Femur (tissue), 1 donor: Measurements from ENCODE around the gene SYF2.
"Not testable (repeated sequence)": the region's sequence is repeated elsewhere in the genome, so short reads cannot be mapped to it uniquely, and the experiment has no call there.

Experiments
- DNase-seq: peaks from one replicate; pipeline ENCODE4 v3.0.0-alpha.2; 2017

The SYF2 gene

GRCh38 chr1:25245809-25246599 is 13.7 kb upstream of the SYF2 start:
- no peak for DNase-seq

GRCh38 chr1:25245393-25245792 is 13.1 kb upstream of the SYF2 start:
- DNase-seq, result no peak

DNA sequence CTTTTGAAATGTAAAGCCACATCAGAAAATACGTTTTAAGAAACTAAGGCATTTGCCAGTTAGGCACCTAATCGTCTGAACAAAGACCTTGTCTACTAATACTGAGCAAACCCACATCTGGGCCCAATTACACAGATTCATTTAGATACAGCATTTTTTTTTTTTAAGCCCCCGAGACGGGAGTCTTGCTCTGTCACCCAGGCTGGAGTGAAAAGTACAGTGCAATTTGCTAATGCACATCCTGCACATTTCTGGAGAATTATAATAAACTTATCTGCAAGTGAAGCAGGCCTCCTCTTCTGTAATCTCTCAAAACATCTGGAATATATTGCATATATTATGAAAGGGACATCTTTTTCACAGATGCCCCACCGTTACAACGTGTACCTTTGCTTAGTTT is 11.6 kb upstream of the SYF2 start:
- no peak for DNase-seq

DNA sequence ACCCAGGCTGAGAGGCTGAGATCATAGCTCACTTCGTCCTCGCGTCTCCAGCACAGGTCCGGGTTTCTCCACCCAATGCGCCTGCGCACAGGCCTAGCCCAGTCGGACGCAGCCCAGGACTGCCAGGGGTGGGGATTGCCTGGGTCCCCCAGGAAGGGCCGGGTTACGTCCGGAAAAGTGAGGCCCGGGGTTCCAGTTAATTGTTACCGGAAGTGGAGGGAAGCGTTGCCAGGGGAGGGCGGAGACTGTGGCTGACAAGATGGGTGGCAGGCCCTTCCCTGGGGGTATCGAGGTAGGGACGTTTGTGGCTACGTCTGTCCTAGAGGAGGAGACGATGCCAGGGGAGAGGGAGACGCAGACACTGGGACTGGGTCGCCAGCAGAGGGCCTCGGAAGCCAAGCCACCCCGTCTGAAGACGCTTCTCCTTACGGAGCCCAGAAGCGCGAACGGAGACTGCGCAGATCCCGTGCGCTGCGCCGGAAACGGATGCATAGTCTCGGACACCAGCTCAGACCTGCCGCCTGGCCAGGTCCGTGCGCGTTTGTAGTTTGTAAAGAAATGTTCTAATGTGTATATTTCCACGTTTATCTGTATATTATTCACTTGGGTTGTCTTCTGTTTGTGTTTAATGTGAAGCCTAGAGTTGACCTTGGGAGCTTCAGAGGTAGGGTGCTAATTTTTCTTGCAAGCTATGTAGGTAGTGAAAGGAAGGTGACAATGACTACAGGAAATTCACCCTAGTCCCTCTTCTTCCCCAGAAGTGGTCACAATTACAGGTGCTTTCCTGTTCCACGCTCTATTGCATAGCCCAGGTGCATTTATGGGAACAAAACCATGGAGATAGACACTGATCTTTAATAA is 7.6 kb upstream of the SYF2 start:
- DNase-seq, result peak; percentile 96

DNA sequence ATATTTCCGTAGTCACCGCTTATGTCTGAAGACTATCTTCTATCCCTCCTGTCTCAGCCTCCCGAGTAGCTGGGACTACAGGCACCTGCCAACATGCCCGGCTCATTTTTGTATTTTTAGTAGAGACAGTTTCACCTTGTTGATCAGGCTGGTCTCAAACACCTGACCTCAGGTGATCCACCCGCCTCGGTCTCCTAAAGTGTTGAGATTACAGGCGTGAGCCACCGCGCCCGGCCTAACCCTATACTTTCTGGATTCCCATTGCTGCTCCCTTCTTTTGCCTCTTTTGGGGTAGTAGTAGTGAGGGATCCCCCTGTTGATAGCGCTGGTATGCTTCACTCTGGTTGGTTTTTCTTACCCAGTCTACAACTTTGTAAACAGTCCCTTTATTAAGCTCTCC is 5.7 kb upstream of the SYF2 start:
- no peak for DNase-seq

DNA sequence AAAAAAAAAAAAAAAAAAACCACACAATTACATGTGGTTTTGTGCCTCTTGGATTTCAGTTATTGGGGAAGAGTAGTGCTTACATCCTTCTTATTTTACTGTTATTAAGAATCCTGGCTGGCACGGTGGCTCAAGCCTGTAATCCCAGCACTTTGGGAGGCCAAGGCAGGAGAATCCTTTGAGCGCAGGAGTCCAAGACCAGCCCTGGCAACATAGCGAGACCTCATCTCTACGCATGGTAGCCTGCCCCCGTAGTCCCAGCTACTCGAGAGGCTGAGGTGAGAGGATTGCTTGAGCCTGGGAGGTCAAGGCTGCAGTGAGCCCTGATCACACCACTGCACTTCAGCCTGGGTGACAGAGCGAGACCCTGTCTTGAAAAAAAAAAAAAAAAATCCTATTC is 4.0 kb upstream of the SYF2 start:
- not testable (repeated sequence) for DNase-seq

DNA sequence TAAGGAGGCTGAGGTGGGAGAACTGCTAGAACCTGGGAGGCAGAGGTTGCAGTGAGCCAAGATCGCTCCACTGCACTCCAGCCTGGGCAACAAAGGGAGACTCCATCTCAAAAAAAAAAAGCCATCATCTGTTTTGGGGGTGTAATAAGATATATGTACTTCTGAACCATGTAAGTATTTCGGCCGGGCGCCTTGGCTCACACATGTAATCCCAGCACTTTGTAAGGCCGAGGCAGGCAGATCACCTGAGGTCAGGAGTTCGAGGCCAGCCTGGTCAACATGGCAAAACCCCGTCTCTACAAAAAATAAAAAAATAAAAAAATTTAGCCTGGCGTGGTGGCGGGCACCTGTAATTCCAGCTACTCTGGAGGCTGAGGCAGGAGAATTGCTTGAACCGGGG is 3.1 kb upstream of the SYF2 start:
- DNase-seq, result not testable (repeated sequence)

- DNase-seq, result peak; percentile 87
These were observed 823 bp upstream of the SYF2 start for GRCh38 chr1:25232866-25233784.

DNA sequence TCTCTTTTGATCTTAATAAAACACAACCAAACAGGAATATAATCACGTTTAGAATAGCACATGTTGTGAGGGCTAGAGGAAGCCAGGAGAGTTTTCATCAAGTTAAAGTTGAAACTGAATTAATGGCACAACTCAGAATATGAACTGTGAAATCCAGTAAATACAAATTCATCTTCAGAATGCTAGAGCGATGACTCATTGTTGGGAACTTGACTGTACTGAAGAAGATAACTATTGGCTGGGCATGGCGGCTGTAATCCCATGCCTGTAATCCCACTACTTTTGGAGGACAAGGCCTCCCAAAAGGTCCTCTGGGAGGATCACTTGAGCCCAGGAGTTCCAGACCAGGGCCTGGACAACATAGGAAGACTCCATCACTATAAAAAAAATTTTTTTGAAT is 8.8 kb downstream of the SYF2 start:
- no peak for DNase-seq

GRCh38 chr1:25222606-25223005 is 9.7 kb downstream of the SYF2 start:
- no peak for DNase-seq

GRCh38 chr1:25220666-25221065 is 11.6 kb downstream of the SYF2 start:
- no peak for DNase-seq

- DNase-seq, result no peak
These were observed 12.5 kb downstream of the SYF2 start for GRCh38 chr1:25219661-25220251.

- no peak for DNase-seq
These were observed 14.6 kb downstream of the SYF2 start for GRCh38 chr1:25217598-25218232.

DNA sequence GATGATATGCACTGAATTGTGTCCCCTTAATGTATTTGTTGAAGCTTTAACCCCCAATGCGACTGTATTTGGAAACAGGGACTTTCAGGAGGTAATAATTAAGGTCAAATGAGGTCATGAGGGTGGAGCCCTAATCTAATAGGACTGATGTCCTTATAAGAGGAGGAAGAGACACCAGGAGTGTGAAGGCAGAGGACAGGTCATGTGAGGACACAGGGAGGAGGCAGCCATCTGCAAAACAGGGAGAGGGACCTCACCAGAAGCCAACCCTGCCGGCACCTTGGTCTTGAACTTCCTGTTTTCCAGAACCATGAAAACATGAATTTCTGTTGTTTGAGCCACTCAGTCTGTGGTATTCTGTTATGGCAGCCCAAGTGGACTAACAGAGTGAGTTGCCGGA is 15.3 kb downstream of the SYF2 start:
- DNase-seq, result no peak

DNA sequence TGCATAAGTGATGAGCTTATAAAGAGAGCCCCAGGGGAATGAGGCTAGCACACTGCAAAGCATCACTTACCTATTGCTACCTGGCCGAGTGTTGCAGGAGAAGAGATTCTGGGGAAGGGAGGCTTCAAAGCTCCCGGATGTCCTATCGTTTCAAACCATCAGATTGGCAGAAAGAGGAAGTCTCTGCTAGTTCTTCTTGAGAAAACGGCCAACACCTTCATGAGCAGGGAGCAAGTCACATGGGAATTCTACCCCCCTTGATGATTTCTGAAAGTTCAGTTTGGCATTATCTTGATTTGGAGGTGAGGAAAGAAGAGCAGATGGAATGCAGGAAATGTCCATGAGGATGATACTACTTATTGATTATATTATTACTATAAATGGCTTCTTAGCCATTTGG is 16.2 kb downstream of the SYF2 start:
- DNase-seq, result no peak

- DNase-seq, result no peak
These were observed 19.6 kb downstream of the SYF2 start for GRCh38 chr1:25212725-25213124.

DNA sequence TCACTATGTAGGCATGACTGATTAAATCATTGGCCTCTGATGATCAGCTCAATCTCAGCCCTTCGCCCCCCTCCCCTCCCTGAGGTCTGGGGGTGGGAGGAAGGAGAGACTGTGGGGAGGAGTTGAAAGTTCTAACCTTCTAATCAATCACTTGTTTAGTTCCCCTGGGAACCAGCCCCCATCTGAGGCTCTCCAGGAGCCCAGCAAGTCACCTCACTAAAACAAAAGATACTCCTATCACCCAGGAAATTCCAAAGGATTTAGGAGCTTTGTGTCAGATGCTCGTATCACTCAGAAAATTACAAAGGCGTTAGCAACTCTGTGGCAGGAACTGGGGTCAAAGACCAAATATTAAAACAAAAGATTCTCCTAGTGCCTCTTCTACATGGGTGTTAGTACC is 21.6 kb downstream of the SYF2 start:
- DNase-seq, result no peak

GRCh38 chr1:25209516-25209915 is 22.8 kb downstream of the SYF2 start:
- DNase-seq, result no peak

DNA sequence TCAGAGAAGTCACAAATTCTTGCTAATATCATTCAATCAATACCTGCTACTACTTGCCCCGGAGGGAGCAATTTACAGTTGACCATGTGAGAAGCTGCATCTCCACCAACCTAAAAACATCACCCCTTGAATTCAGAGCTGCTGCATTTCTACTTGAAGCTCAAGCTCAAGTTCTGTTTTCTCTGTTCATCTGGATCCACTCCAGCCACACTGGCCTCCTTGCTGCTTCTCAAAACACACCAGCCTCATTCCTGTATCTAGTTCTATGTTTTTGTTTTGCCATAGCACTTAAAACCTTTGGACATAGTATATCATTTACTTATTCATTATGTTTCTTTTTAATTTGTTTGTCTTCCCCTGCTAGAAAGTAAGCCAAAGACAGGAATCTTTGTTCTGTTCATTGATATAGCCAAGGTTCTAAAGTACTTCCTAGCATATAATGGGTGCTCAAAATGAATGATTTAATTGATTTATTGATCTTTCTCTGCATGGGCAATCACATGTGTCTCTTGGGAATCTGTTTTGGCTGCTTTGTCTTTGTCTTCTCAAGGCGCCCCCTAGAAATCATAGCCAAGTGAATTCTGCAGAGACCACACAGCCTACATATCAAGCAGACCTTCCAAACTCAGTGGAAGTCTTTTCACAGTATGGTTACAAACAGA is 23.6 kb downstream of the SYF2 start:
- DNase-seq, result no peak

GRCh38 chr1:25208092-25208491 is 24.2 kb downstream of the SYF2 start:
- no peak for DNase-seq

DNA sequence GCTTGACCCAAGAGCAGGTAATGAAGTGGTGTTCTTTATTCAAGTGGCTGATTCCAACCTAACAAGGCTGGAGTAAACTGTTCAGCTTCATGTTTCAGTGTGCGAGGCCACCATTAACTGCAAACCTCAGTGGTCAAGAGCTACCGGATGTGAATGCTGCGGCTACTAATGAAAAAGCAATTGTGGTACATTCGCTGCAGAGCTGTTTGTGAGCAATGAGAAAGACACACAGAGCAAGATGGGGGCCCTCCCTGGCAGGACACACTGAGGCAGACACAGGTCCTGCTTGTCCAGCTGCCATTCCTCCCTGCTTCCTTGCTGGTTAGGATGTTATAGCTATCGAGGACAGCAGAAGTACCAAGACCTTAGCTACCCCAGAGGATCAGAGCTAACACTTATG is 26.1 kb downstream of the SYF2 start:
- no peak for DNase-seq

DNA sequence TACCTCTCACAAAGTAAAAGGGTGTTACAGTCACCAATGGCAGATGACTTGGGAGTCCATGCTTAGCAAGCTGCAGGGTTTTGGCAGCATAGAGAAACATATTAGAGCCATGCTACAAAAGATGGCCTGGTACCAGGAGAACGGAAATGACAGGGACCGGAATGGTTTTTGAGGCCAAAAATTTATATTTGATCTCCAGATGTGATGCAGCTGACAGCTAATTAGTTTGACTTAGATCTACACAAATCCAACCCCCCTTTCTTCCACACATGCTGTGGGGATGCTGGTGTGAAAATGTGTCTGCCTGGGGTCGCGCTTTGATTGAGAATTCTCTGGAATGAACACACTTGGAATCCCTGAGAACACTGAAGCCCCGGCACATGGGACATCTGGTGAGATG is 26.5 kb downstream of the SYF2 start:
- DNase-seq, result no peak
